Breast epithelium (tissue), 4 donors: ENCODE results near the gene BAIAP3. TPM values are rescaled to one million over a fixed set of nuclear protein-coding genes. Genes with fewer than 3 reads are reported as not detected.

Experiments
- DNase-seq, 2 donors: peaks; one replicate each; pipeline ENCODE4 v3.0.0-alpha.2; 2019; ENCODE audit warnings: low spot score in 2 of 2
- H3K27ac ChIP-seq, 2 donors: fragments of 200-600 bp; sonication (generic) in 1 of 2; one replicate each; pipeline ENCODE4 v1.5.1; 2016 to 2019; ENCODE audit warnings: mild to moderate bottlenecking in 1 of 2
- H3K27me3 ChIP-seq, 2 donors: fragments of 200-600 bp; sonication (generic) in 1 of 2; one replicate each; pipeline versions ENCODE4 v1.5.1 to v1.6.0; 2017 to 2019; ENCODE audit warnings: control low read depth in 1 of 2, mild to moderate bottlenecking in 1 of 2
- H3K36me3 ChIP-seq: fragments of 200-600 bp; one replicate; pipeline ENCODE4 v1.5.1; 2019
- H3K4me1 ChIP-seq, 2 donors: fragments of 200-600 bp; sonication (generic); one replicate each; pipeline ENCODE4 v1.5.1; 2016 to 2019; ENCODE audit warnings: control low read depth in 1 of 2
- H3K4me3 ChIP-seq, 3 donors: fragments of 200-600 bp; sonication (generic); 1 replicate in 2 of 3; 2 replicates in 1 of 3; pipeline ENCODE4 v1.5.1; 2016 to 2019; ENCODE audit warnings: mild to moderate bottlenecking in 3 of 3, moderate library complexity in 2 of 3
- H3K9me3 ChIP-seq, 2 donors: fragments of 200-600 bp; sonication (generic) in 1 of 2; one replicate each; pipeline ENCODE4 v1.5.1; 2016 to 2019; ENCODE audit warnings: control low read depth in 1 of 2
- CTCF ChIP-seq, 3 donors: fragments of 450-650 bp; IDR thresholded peaks; one replicate each; pipeline ENCODE4 v1.5.1; 2016 to 2017; ENCODE audit warnings: antibody characterized with exemption in 3 of 3, mild to moderate bottlenecking in 3 of 3, moderate library complexity in 3 of 3
- POLR2A ChIP-seq: fragments of 450-650 bp; IDR thresholded peaks from one replicate; pipeline ENCODE4 v1.6.1; 2016; ENCODE audit warnings: antibody characterized with exemption, mild to moderate bottlenecking, moderate library complexity
- POLR2AphosphoS5 ChIP-seq, 3 donors: sonication (generic); formaldehyde crosslinking; IDR thresholded peaks; one replicate each; pipeline ENCODE4 v1.6.1; 2017; ENCODE audit warnings: antibody characterized with exemption in 3 of 3
- intact Hi-C: fragments of 100-400 bp; cut with DNase I; formaldehyde crosslinking; loops from one replicate; pipeline ENCODE4 v1.15.1; 2023; ENCODE audit warnings: low total_unique reads
- total RNA-seq, 3 donors: library from RNA; depleted of rRNA; stranded (reverse); fragments of >200 nt; gene quantifications; one replicate each; pipeline ENCODE4 v1.1.0, GENCODE V29; 2016

The BAIAP3 gene
- total RNA-seq, 3 donors from 2014 or later: 2.7 to 8.2 (median 7.3) TPM

- no peak for DNase-seq
- intact Hi-C loops: no loop called here
- Histone ChIP-seq H3K36me3 (no peaks in the 10 kb centered on the region), H3K9me3 (no peaks in the 10 kb centered on the region), H3K4me1 (no peaks in the 10 kb centered on the region), H3K4me3 (no peak overlapping the region), H3K27ac (no peak overlapping the region), H3K27me3 (no peaks in the 10 kb centered on the region)
- no peak for TF ChIP-seq POLR2AphosphoS5 (IDR thresholded peaks at IDR 0.05)
- TF ChIP-seq CTCF (IDR thresholded peaks at IDR 0.05): no peak
- no peak for TF ChIP-seq POLR2A
These were observed 39.0 kb downstream of the BAIAP3 start for GRCh38 chr16:1372292-1372950.

DNA sequence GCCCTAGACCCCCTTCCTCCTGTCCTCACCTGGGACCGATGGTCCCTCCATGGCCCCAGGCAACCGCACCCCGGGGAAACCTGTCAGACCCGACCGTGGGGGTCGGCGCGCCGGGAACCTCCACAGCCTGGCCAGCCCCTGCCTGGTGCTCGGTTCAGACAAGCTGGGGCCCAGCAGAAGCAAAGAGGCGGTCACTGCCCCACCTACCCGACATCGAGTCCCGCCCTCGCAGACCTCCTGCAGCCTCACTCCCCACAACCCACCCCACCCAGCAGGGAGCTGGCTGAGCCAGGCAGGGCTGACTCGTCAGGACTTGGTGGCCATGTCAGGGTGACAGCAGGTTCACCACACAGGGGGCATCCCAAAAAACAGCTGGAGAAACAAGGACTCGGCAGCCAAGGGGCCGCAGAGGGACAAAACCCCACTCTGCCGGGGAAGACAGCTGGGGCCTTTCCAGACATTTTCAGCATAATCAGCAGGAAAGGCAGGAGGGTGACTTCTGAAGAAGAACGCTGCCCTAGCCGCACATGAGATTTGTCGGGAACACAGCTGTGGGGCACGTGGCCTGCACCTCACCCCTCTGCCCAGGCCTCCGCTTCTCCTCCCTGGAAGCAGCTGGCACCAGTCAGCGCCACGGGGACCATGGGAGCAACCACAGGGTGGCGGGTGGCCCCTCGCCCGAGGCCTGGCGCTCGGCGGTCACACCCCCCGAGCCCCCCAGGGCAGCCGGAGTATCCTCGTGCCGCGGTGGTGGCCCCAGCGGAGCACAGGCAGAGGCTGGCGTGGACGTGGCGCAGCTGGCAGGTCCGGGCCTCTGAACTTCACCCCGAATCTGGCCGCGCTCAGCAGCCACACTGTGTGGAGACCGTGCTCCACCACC, 41.2 kb downstream of the BAIAP3 start:
- no peaks in the 10 kb centered on the region for H3K27me3 ChIP-seq
- no peak overlapping the region for H3K4me3 ChIP-seq
- peaks cover 0 to 6% of the 10 kb centered on the region in 2 donors for H3K4me1 ChIP-seq
- no peak overlapping the region for H3K27ac ChIP-seq
- DNase-seq: no peak
- no peaks in the 10 kb centered on the region for H3K9me3 ChIP-seq
- intact Hi-C loops: no loop called here
- no peaks in the 10 kb centered on the region for H3K36me3 ChIP-seq
- TF ChIP-seq POLR2AphosphoS5 (IDR thresholded peaks at IDR 0.05) (no peak), POLR2A (no peak), CTCF (IDR thresholded peaks at IDR 0.05) (no peak)

DNA sequence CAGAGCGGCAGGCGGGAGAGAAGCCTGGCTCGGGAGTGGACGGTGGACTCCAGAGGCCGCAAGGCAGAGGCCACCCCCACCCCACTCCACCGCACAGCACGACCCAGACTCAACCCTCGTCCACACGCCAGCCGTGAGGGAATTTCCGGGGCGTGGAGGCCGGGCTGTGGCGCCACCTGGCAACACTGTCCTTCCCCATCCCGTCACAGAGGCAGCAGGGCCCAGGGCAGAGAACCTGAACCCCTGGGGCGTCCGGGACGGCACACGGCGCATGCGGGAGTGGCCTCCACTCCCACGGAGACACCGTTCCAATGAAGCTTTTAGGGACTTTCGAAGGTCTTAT, 41.8 kb downstream of the BAIAP3 start:
- H3K9me3 ChIP-seq: no peaks in the 10 kb centered on the region
- intact Hi-C loops: no loop called here
- no peaks in the 10 kb centered on the region for H3K27me3 ChIP-seq
- no peak overlapping the region for H3K4me3 ChIP-seq
- DNase-seq: no peak
- TF ChIP-seq POLR2A (no peak), POLR2AphosphoS5 (IDR thresholded peaks at IDR 0.05) (no peak), CTCF (IDR thresholded peaks at IDR 0.05) (no peak)
- H3K36me3 ChIP-seq: no peaks in the 10 kb centered on the region
- peaks cover 0 to 6% of the 10 kb centered on the region in 2 donors for H3K4me1 ChIP-seq
- H3K27ac ChIP-seq: no peak overlapping the region

GRCh38 chr16:1375741-1376410, 42.4 kb downstream of the BAIAP3 start:
- TF ChIP-seq POLR2AphosphoS5 (IDR thresholded peaks at IDR 0.05): no peak
- no peak for TF ChIP-seq CTCF (IDR thresholded peaks at IDR 0.05)
- TF ChIP-seq POLR2A: no peak
- no peaks in the 10 kb centered on the region for H3K9me3 ChIP-seq
- H3K27me3 ChIP-seq: no peaks in the 10 kb centered on the region
- intact Hi-C loops: no loop called here
- H3K4me1 ChIP-seq: peaks cover 0 to 6% of the 10 kb centered on the region in 2 donors
- no peak overlapping the region for H3K4me3 ChIP-seq
- no peak for DNase-seq
- H3K27ac ChIP-seq: no peak overlapping the region
- H3K36me3 ChIP-seq: no peaks in the 10 kb centered on the region
